Measurements from ENCODE around the gene CCSER1.

DNA sequence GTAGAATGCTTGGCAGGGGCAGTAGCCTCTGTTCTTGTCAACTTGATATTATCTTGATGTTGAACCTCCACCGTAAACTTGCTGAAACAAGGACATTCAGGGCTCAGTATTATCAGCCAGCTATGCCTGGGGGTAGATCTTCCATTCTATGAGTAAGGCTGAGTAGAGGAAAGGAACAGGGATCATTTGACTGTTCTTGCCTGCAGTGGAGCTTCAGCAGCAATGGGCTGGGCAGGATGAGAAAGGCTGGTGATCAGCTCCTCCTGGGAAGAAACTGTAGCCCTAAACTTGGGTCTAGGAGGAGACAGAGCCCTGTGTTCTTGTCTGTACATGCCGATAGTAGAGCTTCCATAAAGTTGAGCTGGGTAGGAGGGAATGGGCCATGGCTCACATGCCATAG lies 127.2 kb downstream of the CCSER1 start:
- TF ChIP-seq POLR2A (IDR thresholded peaks at IDR 0.05) (no peak), POLR2AphosphoS5 (IDR thresholded peaks at IDR 0.05) (no peak)
- TF ChIP-seq, protein P1, sequence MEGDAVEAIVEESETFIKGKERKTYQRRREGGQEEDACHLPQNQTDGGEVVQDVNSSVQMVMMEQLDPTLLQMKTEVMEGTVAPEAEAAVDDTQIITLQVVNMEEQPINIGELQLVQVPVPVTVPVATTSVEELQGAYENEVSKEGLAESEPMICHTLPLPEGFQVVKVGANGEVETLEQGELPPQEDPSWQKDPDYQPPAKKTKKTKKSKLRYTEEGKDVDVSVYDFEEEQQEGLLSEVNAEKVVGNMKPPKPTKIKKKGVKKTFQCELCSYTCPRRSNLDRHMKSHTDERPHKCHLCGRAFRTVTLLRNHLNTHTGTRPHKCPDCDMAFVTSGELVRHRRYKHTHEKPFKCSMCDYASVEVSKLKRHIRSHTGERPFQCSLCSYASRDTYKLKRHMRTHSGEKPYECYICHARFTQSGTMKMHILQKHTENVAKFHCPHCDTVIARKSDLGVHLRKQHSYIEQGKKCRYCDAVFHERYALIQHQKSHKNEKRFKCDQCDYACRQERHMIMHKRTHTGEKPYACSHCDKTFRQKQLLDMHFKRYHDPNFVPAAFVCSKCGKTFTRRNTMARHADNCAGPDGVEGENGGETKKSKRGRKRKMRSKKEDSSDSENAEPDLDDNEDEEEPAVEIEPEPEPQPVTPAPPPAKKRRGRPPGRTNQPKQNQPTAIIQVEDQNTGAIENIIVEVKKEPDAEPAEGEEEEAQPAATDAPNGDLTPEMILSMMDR (IDR thresholded peaks at IDR 0.05 in 8 of 11, conservative IDR thresholded peaks at IDR 0.05 in 3 of 11): no peak
